K562 (cell line): Measurements from ENCODE around the gene GAB2. TPM values are rescaled to one million over a fixed set of nuclear protein-coding genes. Genes with fewer than 3 reads are reported as not detected.
A peak's percentile ranks its signal among the peaks of the same experiment; 100 is the strongest.

Experiments used
- ARHGAP35 ChIP-seq: fragments of 450-650 bp; IDR thresholded peaks from 2 replicates; pipeline ENCODE4 v1.6.1; 2018; ENCODE audit not compliant: partially characterized antibody
- CHAMP1 ChIP-seq: fragments of 450-650 bp; IDR thresholded peaks from 2 replicates; pipeline ENCODE4 v1.6.1; 2016; ENCODE audit warnings: mild to moderate bottlenecking
- CREB1 ChIP-seq, 2 experiments: sonication (generic) in 1 of 2; formaldehyde crosslinking in 1 of 2; IDR thresholded peaks; 2 replicates each; pipeline versions ENCODE4 v1.6.1 to v1.8.0; 2012 to 2022; ENCODE audit warnings: inconsistent platforms in 1 of 2, mild to moderate bottlenecking in 1 of 2, missing genetic modification reagents in 1 of 2, moderate library complexity in 1 of 2
- CTBP1 ChIP-seq: fragments of 450-650 bp; IDR thresholded peaks from 2 replicates; pipeline ENCODE4 v1.6.1; 2016; ENCODE audit warnings: borderline replicate concordance
- HNRNPL ChIP-seq: fragments of 200-400 bp; formaldehyde crosslinking; IDR thresholded peaks from 2 replicates; pipeline ENCODE4 v1.6.1; 2017; ENCODE audit warnings: low read depth, mild to moderate bottlenecking, low read length
- KLF6 ChIP-seq: fragments of 250-450 bp; sonication (Bioruptor Pico); IDR thresholded peaks from 2 replicates; pipeline ENCODE4 v1.4.0; 2020; ENCODE audit warnings: mild to moderate bottlenecking, moderate library complexity, borderline replicate concordance
- MXD1 ChIP-seq: fragments of 250-450 bp; sonication (Bioruptor Pico); IDR thresholded peaks from 2 replicates; pipeline ENCODE4 v1.8.0; 2021; ENCODE audit warnings: borderline replicate concordance, mild to moderate bottlenecking, moderate library complexity; ENCODE audit not compliant: poor library complexity, severe bottlenecking
- NKRF ChIP-seq: fragments of 450-650 bp; IDR thresholded peaks from 2 replicates; pipeline ENCODE4 v1.6.1; 2016; ENCODE audit warnings: borderline replicate concordance
- NUFIP1 ChIP-seq: fragments of 450-650 bp; IDR thresholded peaks from 2 replicates; pipeline ENCODE4 v1.6.1; 2018; ENCODE audit not compliant: partially characterized antibody
- POLR3G ChIP-seq: IDR thresholded peaks from 2 replicates; pipeline ENCODE4 v1.6.1; 2011; ENCODE audit not compliant: insufficient read length, insufficient replicate concordance; ENCODE audit errors: extremely low read depth
- SLC30A9 ChIP-seq: fragments of 250-450 bp; sonication (Bioruptor Pico); IDR thresholded peaks from 2 replicates; pipeline ENCODE4 v1.8.0; 2022; ENCODE audit warnings: mild to moderate bottlenecking, moderate library complexity
- ZNF507 ChIP-seq: conservative IDR thresholded peaks from 2 replicates; pipeline ENCODE4 v1.6.1; 2017; ENCODE audit warnings: missing genetic modification characterization, missing compliant biosample characterization
- ZNF586 ChIP-seq: fragments of 450-650 bp; formaldehyde crosslinking; conservative IDR thresholded peaks from 2 replicates; pipeline ENCODE4 v1.4.0; 2020; ENCODE audit warnings: mild to moderate bottlenecking, moderate library complexity
- ZNF75A ChIP-seq: fragments of 450-650 bp; formaldehyde crosslinking; IDR thresholded peaks from 2 replicates; pipeline ENCODE4 v1.4.0; 2020; ENCODE audit warnings: mild to moderate bottlenecking
- polyA plus RNA-seq, 8 experiments: library from polyadenylated mRNA; depleted of rRNA in 4 of 8; stranded (reverse) in 5 of 8; unstranded in 3 of 8; fragments of >200 nt; fragmentation: Nextera tagmentation in 2 of 8; fragmentation: Illumina TruSeq in 1 of 8; extraction: Ambion mirVana in 2 of 8; extraction: Trizol in 1 of 8; gene quantifications; 2 replicates each; pipeline versions ENCODE4 v1.2.1 to v1.2.3, GENCODE V29; 2011 to 2014; ENCODE audit warnings: inconsistent platforms in 1 of 8, missing spikeins in 1 of 8
- total RNA-seq, 7 experiments: library from RNA; depleted of rRNA in 6 of 7; stranded (reverse); fragments of >200 nt in 6 of 7; fragmentation: Illumina TruSeq in 2 of 7; extraction: Trizol in 2 of 7; gene quantifications; 2 replicates each; pipeline versions ENCODE4 v1.2.1 to v1.2.3, GENCODE V29; 2011 to 2021; ENCODE audit warnings: low replicate concordance in 1 of 7
- TF ChIP-seq, protein P1 (sequence below): IDR thresholded peaks from 2 replicates; pipeline ENCODE4 v1.6.1; 2012; ENCODE audit warnings: low read depth, low read length, improper control_type of control experiment, borderline replicate concordance
- TF ChIP-seq, protein P2 (sequence below): fragments of 250-450 bp; sonication (Bioruptor Pico); IDR thresholded peaks from 2 replicates; pipeline ENCODE4 v1.4.0; 2020; ENCODE audit warnings: borderline replicate concordance
- TF ChIP-seq, protein P3 (sequence below): fragments of 450-650 bp; formaldehyde crosslinking; conservative IDR thresholded peaks from 2 replicates; pipeline ENCODE4 v1.4.0; 2022; ENCODE audit warnings: mild to moderate bottlenecking, missing genetic modification characterization

The GAB2 gene
- total and polyA plus RNA-seq, 9 of the 15 experiments (the other 6 are each of a cell fraction or from before 2014, with no cell fraction given): 2.3 to 35.2 (median 16.1) TPM

DNA sequence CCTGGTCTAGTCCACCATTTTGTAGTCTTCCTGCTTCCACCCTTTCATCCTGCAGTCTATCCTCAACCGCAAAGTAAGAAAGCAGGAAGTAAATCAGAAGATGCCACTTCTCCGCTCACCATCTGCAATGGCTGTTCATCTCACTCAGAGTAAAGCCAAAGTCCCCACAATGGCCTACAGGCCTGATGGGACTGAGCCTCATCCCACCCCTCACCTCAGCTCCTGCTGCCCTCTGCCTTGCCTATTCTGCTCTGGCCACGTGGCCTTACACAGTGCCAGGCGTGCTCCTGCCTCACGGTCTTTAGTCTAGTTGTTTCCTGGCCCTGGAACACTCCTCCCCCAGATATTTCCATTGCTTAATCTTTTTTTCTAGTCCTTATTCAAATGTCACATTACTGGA, 133.4 kb downstream of the GAB2 start (continued):
- TF ChIP-seq CTBP1 (peak; percentile 13; the same call in 1 of the 2 replicates), NKRF (no peak), SLC30A9 (CRISPR knock-in tag) (no peak), NUFIP1 (no peak), ZNF507 (tag) (no peak), CHAMP1 (no peak), CREB1 (IDR thresholded peaks at IDR 0.05) (no peak), CREB1 (CRISPR knock-in tag; IDR thresholded peaks at IDR 0.05) (no peak), ARHGAP35 (no peak), ZNF586 (CRISPR knock-in tag) (no peak), MXD1 (no peak), ZNF75A (CRISPR knock-in tag) (no peak), POLR3G (no peak), KLF6 (CRISPR knock-in tag) (0 out of 2 replicates have a peak, but pooled peaks have one; percentile 20), HNRNPL (no peak)
- TF ChIP-seq, protein P1, sequence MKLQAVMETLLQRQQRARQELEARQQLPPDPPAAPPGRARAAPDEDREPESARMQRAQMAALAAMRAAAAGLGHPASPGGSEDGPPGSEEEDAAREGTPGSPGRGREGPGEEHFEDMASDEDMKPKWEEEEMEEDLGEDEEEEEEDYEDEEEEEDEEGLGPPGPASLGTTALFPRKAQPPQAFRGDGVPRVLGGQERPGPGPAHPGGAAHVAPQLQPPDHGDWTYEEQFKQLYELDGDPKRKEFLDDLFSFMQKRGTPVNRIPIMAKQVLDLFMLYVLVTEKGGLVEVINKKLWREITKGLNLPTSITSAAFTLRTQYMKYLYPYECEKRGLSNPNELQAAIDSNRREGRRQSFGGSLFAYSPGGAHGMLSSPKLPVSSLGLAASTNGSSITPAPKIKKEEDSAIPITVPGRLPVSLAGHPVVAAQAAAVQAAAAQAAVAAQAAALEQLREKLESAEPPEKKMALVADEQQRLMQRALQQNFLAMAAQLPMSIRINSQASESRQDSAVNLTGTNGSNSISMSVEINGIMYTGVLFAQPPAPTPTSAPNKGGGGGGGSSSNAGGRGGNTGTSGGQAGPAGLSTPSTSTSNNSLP: no peak
- TF ChIP-seq, protein P2, sequence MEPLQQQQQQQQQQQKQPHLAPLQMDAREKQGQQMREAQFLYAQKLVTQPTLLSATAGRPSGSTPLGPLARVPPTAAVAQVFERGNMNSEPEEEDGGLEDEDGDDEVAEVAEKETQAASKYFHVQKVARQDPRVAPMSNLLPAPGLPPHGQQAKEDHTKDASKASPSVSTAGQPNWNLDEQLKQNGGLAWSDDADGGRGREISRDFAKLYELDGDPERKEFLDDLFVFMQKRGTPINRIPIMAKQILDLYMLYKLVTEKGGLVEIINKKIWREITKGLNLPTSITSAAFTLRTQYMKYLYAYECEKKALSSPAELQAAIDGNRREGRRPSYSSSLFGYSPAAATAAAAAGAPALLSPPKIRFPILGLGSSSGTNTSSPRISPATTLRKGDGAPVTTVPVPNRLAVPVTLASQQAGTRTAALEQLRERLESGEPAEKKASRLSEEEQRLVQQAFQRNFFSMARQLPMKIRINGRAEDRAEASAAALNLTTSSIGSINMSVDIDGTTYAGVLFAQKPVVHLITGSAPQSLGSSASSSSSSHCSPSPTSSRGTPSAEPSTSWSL (CRISPR knock-in tag): peak; percentile 30; the same call in 1 of the 2 replicates
- TF ChIP-seq, protein P3, sequence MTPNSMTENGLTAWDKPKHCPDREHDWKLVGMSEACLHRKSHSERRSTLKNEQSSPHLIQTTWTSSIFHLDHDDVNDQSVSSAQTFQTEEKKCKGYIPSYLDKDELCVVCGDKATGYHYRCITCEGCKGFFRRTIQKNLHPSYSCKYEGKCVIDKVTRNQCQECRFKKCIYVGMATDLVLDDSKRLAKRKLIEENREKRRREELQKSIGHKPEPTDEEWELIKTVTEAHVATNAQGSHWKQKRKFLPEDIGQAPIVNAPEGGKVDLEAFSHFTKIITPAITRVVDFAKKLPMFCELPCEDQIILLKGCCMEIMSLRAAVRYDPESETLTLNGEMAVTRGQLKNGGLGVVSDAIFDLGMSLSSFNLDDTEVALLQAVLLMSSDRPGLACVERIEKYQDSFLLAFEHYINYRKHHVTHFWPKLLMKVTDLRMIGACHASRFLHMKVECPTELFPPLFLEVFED (CRISPR knock-in tag): no peak
